ENCODE data around the gene BORCS5.
"Not testable (repeated sequence)": the region's sequence is repeated elsewhere in the genome, so short reads cannot be mapped to it uniquely, and the experiment has no call there.

The BORCS5 gene
- long read RNA-seq, donor 1, full-length matches to known transcripts = 3 of 3 reads
- long read RNA-seq, donor 1, partial matches to known transcripts = 0 of 3 reads
- long read RNA-seq, donor 1, other reads (novel, unspliced or antisense) = 0 of 3 reads
- long read RNA-seq, donor 2, full-length matches to known transcripts = 3 of 3 reads
- long read RNA-seq, donor 2, partial matches to known transcripts = 0 of 3 reads
- long read RNA-seq, donor 2, other reads (novel, unspliced or antisense) = 0 of 3 reads
- long read RNA-seq, donor 3, full-length matches to known transcripts = 2 of 2 reads
- long read RNA-seq, donor 3, partial matches to known transcripts = 0 of 2 reads
- long read RNA-seq, donor 3, other reads (novel, unspliced or antisense) = 0 of 2 reads
- long read RNA-seq, donor 4, full-length matches to known transcripts = 5 of 5 reads
- long read RNA-seq, donor 4, partial matches to known transcripts = 0 of 5 reads
- long read RNA-seq, donor 4, other reads (novel, unspliced or antisense) = 0 of 5 reads
- long read RNA-seq, donor 5, full-length matches to known transcripts = 6 of 6 reads
- long read RNA-seq, donor 5, partial matches to known transcripts = 0 of 6 reads
- long read RNA-seq, donor 5, other reads (novel, unspliced or antisense) = 0 of 6 reads
- long read RNA-seq, donor 6, full-length matches to known transcripts = 2 of 2 reads
- long read RNA-seq, donor 6, partial matches to known transcripts = 0 of 2 reads
- long read RNA-seq, donor 6, other reads (novel, unspliced or antisense) = 0 of 2 reads
- long read RNA-seq, donor 7, full-length matches to known transcripts = 8 of 8 reads
- long read RNA-seq, donor 7, partial matches to known transcripts = 0 of 8 reads
- long read RNA-seq, donor 7, other reads (novel, unspliced or antisense) = 0 of 8 reads
- long read RNA-seq, donor 8, full-length matches to known transcripts = 2 of 9 reads
- long read RNA-seq, donor 8, partial matches to known transcripts = 7 of 9 reads
- long read RNA-seq, donor 8, other reads (novel, unspliced or antisense) = 0 of 9 reads

DNA sequence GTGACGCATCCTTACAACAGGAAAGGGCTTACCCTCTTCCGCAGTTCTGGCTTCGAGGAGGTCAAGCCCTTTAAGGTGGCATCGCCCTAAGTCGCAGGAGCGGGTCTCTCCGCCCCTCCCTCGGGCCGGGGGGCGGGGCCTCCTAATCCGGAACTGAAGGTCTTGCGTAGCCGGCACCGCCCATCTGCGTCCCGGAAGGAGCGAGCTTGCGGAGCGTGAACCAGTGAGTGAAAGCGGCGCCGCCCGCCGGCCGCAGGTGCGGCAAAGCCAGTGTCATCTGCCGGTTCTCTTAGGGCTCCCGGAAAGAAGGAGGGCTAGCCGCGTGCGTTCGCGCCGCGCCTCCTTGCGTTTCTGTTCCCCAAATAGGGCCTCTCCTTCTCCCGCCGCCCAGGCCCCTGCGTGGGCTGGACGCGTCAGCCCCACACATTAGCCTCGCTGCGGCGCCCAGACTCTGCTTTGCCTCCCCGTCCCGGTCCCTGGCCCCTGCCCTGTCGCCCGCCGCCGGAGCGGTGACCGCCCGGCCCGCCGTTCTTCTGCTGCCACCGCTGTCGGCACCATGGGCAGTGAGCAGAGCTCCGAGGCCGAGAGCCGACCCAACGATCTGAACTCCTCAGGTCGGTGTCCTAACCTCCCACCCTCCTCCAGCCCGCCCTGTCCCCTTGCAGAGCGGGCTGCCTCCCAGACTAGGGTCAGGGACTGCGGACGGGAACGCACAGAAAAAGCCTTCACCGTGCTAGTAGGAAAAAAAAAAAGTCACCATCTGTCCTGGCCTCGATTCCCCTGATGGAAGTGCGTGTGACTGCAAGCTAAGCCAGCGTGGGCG is at the start of gene BORCS5:
Gene BORCS5 (plus strand): TSS at position 183 of the 823 bp plus-strand sequence. CDS start 374 bp downstream, at position 557.
- DNase-seq = peak; percentile 96

DNA sequence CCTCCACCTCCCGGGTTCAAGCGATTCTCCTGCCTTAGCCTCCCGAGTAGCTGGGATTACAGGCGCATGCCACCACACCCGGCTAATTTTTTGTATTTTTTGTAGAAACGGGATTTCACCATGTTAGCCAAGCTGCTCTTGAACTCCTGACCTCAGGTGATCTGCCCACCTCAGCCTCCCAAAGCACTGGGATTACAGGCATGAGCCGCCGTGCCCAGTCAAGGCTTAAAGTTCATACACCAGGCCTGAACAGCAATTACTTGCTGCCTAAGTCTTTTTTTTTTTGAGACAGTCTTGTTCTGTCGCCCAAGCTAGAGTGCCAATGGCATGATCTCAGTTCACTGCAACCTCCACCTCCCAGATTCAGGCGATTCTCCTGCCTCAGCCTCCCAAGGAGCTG is 46.2 kb upstream of the BORCS5 start:
- not testable (repeated sequence) for DNase-seq

DNA sequence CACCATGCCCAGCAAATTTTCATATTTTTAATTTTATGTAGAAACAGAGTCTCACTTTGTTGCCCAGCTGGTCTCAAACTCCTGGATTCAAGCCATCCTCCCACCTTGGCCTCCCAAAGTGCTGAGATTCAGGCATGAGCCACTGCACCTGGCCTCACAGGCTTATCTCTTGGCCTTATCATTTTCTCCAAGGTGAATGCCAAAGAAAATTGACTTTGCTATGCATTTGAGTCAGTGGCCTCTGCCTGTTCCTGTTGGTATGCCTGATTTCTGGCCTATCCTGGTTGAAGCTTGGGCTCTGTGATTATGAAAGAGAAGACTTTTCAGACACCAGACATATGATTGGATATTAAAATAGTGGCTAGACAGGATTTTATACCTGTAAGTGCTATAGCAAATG is 41.0 kb upstream of the BORCS5 start:
- DNase-seq = no peak

DNA sequence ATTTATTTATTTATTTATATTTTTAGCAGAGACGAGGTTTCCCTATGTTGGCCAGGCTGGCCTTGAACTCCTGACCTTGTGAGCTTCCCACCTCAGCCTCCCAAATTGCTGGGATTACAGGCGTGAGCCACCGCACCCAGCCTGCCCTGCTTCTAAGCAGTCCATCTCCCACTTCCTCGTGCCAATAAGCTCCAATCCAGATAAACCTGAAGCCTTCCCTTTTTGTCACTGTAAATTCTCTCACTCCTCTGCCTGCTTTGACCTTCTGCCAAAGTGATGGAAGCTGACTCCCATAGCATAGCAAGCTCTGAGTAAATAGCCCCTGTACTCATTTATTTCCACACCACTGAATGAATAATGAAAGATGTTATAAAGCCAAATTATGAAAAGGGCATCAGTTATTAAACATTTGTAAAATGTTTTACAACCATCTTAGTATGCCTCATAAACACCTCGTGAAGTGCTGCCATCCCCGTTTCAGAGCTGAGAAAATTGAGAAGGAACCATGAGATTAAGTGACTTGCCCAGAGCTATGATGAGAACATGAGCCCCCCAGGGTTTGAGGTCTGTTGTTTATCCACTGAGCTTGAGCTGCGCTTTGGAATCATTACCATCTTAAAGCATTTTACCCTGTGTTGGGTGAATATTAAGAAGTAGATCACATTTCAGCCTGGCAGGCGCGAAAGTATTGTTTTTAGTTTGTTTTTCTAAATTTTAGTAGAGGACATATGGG is 37.3 kb upstream of the BORCS5 start:
- peak; percentile 61 for DNase-seq

DNA sequence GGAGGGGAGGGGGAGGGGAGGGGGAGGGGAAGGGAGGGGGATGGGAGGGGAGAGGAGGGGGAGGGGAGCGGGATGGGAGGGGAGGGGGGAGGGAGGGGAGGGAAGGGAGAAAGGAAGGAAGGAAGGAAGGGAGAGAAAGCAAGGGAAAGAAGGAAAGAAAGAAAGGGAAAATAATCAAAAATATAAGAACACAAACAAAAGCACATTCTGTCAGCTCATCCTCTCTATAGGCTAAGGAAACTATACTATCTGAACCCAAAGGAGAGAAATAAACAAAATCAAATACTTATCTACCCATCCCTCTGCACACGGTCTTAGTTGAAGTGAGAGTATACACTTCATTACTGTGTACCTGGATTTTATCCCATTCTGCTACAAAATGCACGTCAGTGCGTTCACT is 33.8 kb upstream of the BORCS5 start:
- no peak for DNase-seq

DNA sequence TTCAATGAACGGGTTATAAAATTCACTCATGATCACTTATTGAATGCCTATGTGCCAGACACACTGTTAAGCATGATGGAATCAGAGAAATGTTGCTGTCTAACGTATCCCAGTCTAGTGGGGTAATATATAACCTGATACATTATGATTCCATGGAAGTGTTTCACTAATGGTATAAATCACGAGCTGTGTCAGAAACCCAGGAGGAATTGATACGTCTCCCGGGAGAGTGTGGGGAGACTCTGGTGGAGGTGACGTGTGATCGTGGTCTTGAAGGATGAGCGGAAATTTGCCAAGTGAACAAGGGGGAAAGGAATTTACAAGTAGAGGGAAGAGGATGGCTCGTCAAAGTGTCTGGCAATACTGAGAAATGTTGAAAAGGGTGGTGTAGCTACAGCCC is 33.3 kb upstream of the BORCS5 start:
- peak; percentile 23 for DNase-seq

DNA sequence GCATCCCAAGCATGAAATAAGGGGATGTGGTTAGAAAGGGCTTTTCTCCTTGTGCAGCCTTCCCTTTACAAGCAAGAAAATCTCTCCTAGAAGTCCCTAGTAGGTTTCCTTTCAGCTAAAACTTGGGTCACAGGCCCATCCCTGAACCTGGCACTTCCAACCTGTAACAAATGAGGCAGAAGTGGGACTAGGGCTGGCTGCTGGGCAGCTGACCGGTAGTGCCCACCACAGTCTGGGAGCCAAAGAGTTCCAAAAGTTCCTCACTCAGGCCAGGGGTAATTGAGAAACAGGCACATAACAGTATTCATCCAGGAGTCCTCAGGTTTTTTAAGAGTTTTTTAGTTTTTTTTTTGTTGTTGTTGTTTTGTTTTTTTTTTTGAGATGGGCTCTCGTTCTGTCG is 30.6 kb upstream of the BORCS5 start:
- DNase-seq = no peak

DNA sequence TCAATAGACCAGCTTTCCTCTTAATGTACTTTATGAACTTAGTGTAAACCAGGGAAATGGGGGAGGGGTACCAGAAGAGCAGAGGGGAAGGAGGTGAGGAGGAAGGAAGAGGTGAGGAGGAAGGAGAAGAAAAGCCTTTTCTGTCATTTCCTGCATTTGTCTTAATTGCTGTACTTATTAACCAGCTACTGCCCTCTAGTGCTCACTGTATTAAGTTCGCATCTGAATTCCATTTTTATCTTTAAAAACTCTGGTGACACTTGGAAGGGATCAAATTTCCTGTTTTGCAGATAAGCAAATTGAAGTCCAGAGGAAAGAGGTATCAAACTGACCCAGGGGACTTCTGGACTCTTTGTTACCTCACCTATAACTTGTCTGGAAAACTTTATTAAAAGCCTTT is 29.1 kb upstream of the BORCS5 start:
- DNase-seq = peak; percentile 51

DNA sequence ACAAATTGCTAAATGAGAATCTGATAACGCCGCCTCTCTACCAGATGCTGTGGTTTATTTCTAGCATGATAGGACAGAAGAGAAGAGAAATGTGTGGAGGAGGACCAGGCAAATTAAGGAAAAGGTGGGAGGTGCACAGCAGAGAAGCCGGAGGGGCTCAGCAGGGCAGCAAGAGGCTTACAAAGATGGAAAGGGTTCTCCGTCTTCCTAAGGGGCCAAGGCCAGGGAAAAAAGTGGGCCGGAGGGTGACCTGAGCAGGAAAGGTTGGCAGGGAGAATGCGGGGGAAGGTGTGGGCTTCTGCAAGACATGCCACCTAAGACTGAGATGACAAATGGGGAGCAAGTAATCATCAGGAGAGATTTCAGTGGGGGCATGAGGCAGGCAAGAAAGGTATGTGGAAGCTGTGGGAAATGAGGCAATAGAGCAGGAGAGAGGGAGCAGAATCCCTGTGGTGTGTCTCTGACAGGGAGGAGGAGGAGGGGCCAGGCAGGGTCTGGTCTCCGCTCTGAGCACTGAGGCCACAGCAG is 25.6 kb upstream of the BORCS5 start:
- DNase-seq = peak; percentile 55

DNA sequence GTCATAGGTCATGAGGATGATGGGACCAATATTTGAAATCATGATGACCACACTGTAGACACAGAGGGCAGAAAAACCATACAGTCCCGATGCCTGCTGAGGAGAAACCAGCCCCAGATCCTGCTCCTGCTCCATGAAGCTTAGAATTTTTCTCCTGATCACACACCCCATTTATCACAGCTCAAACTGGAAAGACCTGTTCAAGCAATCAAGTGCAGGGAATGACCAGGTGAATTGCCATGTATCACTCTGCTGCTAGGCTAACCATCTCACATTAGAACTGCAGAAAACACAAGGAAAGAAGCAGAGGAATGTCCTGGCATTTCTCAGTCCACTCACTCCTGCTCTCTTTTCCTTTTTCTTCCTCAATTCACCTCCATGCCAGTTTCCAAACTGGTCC is 25.0 kb upstream of the BORCS5 start:
- DNase-seq = no peak

DNA sequence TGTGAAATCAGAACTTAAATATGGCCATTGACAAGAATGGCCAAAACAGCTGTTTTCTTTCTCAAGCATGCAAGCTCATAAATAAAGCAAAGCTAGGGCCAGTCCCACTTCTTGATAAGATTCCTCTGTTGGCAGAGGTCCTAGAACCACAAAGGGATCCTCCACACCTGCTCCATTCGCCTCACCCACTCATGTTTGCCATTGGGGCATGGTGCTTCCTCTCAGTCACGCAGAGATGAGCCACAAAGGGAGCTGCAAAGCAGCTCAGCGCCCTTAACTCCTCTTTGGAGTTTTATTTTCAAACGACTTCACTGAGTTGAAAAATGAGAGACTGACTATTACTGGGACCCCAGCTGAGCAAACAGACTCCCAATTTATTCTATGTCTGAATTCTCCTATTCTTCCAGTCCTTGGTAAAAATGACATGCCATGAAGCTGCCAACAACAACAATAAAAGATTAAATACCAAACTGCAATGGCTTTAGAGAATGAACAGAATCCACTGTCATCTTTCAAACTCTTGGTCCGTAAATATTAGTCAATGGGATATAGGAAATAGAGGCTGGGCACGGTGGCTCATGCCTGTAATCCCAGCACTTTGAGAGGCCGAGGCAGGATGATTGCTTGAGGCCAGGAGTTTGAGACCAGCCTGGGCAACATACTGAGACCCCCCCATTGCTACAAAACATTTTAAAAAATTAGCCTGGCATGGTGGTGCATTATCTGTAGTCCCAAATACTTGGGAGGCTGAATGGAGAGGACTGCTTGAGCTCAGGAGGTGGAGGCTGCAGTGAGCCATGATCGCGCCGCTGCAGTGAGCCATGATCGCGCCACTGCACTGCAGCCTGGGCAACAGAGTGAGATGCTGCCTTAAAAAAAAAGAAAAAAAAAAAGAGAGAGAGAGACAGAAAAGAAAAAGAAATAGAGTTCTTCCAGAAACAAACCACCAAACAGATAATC is 23.2 kb upstream of the BORCS5 start:
- DNase-seq = peak; percentile 51

DNA sequence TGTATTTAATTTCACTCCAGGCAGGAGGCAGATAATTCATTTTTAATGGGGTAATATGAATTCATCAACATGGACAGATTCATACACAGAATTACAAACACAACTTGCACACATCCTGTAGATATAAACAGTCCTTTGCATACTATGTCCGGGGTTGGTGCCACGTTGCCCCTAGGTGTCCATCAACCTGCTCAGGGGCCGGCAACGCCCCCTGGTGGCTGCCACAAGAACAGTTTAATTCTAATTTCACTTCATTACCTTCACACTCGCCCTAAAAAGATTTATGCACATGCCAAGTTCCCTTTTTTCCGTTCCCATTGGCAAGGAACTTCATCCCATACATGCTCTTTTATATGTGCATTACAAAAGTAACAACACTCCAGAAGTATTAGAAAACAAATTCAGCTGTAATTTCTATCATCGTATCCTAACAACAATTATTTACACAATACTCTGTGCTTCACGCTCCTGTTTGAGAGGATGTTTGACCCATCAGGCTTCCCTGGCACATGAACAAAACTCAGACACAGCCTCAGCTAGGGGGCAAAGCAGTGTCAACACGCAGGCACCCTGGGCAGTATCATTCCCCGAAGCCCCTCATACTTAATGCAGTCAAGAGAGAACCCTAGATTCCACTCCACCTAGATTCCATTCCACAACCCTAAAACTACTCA is 22.4 kb upstream of the BORCS5 start:
- DNase-seq = peak; percentile 16

DNA sequence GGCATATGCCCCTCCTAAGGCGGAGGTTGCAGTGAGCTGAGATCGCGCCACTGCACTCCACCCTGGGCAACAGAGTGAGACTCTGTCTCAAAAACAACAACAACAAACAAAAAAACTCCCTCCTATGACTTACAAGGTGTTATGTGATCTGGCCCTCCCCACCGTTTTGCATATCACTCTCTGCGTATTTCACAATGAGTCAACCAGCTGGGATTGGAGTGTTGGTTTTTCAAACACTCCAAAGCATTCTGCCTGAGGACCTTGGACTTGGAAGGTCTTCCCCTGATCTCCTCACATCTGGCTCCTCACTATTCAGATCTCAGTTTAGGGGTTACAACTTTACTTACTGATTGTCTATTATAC is 20.8 kb upstream of the BORCS5 start:
- DNase-seq = no peak

DNA sequence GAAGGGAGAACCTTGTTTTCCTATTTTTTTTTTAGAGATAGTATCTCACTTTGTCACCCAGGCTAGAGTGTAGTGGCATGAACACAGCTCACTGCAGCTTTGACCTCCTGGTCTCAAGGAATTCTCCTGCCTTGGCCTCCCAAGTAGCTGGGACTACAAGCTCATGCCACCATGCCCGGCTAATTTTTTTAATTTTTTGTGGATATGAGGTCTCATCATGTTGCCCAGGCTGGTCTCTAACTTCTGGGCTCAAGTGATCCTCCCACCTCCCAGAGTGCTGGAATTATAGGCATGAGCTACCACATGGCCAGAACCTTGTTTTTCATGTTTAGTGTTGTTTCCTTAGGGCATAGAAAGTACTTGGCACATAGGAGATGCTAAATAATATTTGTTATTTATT is 20.4 kb upstream of the BORCS5 start:
- DNase-seq = no peak

DNA sequence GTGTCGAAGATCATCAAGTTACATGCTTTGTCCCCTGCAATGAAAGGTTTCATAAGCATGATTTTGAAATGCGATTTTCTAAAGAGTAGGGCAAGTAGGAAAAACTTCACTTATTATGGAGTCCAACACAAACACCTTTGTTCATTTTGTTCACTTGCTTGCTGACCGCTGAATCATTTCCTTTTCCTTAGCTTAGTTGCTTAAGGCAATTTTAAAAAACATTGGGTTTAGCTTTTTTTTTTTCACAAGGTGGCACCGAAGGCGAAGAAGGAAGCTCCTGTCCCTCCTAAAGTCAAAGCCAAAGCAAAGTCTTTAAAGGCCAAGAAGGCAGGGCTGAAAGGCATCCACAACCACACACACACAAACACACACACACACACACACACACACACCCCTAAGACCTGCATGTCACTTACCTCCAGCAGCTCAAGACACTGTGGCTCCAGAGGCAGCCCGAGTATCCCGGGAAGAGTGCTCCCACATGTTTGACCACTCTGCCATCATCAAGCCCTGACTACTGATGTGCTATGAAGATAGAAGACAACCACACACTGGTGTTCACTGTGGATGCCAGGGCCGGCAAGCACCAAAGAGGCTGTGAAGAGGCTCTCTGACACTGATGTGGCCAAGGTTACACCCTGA is 18.2 kb upstream of the BORCS5 start:
- no peak for DNase-seq

DNA sequence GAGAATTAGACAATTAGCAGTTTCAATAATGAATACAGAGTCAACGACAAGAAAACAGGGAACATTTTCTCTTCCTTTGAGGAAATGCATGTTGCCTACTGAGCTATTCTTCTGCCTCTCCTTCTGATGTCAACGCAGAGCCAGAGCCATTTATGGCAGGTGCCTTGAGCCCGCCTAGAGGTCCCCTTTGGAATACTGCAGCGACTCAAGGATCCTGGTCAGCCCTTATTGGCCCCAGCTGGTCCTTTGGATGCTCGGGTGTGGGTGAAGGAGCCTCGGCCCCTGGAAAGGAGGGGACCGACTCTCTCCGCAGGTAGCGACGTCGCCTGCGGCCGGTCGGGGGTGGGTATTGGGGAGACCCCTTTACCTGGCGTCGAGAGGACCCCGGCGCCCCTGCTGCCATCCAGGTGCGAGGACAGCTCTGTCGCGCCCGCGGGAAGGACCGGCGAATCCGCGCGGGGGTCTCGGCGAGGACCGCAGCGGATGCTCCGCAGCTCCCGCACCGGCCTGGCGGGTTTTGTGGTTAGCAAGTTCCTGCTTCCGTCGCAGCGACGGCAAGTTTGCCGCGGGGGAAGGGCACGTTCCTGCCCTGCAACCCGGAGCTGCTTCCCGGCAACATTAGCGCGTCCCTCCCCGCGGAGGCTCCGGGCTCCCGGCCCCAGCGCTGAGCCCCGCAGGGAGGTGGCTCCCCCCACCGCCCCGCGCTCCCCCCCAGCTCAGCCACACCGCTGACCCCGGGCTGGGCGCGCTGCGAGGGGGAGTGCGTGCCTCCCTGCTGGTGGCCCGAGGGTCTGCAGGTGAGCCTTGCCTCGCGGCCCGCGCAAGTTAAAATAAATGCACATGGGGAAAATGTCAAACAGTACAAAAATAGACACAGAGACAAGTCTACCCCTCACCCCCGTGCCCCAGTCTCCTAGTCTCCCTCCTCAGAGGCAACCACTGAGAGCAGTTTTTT is 6.9 kb upstream of the BORCS5 start, which contains the start of gene MANSC1:
Gene MANSC1 (minus strand): TSS at position 532 of the 955 bp plus-strand sequence. CDS start 6,928 bp downstream, outside the sequence.
- DNase-seq = peak; percentile 75

DNA sequence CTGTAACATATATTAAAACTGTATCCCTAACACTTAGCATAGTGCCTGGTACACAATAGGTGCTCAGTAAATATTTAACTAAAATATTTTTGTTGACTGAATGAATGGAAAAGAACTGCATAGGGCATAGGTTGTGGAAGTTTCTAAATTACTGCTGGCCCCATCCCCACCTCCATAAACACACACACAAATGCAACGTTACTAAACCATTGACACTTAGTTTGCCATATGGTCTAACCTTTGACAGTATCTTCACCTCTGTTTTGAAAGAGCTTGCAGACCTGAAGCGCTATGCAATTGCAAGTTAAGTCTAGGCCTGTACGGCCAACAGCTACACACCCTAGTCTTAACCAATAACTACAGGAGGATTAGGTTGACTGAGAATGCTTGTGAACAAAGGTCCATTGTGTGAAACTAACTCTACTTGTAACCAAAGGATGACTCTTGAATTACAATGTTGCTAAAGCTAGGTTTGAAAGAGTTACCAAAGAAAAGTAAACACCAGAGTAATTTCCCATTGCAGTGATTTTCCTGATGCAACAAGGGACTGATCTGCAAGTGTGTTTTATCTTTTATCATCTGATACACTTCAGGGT is 5.9 kb upstream of the BORCS5 start:
- DNase-seq = no peak

Data from right kidney (tissue), 9 donors.